ENCODE data around the gene TSEN54.

DNA sequence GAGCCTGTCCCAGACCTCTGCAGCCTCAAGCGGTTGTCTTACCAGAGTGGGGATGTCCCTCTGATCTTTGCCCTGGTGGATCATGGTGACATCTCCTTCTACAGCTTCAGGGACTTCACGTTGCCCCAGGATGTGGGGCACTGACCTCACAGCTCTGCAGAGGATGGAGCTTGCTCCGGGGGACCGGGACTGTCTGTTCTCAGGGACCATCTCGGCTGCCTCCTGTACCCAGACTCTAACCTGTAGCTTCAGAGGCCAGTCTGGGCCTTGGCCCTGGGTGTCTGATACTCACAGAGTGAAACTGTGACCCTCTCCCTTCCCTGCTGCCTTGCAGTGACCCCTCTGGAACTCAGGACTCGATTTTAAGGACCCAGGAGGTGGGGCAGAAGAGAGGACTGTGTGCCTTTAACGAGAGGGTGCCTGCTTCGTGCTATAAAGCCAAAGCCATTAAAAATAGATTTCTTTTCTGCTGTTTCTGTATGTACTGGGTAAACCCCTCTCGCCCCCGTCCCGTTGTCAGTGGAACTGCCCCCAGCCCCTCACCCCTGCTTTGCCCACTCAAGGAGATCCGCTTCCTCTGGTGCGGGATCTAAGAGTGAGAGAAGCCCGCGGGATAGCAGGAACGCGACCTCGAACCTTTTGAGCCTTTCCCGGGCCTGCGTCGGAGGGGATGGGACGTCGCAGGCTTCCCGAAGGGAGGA is 8.1 kb downstream of the TSEN54 start:
- TF ChIP-seq, protein P1, sequence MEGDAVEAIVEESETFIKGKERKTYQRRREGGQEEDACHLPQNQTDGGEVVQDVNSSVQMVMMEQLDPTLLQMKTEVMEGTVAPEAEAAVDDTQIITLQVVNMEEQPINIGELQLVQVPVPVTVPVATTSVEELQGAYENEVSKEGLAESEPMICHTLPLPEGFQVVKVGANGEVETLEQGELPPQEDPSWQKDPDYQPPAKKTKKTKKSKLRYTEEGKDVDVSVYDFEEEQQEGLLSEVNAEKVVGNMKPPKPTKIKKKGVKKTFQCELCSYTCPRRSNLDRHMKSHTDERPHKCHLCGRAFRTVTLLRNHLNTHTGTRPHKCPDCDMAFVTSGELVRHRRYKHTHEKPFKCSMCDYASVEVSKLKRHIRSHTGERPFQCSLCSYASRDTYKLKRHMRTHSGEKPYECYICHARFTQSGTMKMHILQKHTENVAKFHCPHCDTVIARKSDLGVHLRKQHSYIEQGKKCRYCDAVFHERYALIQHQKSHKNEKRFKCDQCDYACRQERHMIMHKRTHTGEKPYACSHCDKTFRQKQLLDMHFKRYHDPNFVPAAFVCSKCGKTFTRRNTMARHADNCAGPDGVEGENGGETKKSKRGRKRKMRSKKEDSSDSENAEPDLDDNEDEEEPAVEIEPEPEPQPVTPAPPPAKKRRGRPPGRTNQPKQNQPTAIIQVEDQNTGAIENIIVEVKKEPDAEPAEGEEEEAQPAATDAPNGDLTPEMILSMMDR (IDR thresholded peaks at IDR 0.05) = no peak
- TF ChIP-seq EP300 (IDR thresholded peaks at IDR 0.05; ENCODE audit: borderline replicate concordance in 1 of 2, low read depth in 1 of 2, low read length in 1 of 2) = no peak
- peak; percentile 8; the same call in 1 of the 2 replicates for TF ChIP-seq POLR2AphosphoS5 (IDR thresholded peaks at IDR 0.05; ENCODE audit: low read depth, low read length)
- TF ChIP-seq RAD21 (IDR thresholded peaks at IDR 0.05; ENCODE audit: low read length) = no peak
